MCF 10A (cell line): ENCODE data around the gene SEC14L2. TPM values are rescaled to one million over a fixed set of nuclear protein-coding genes. Genes with fewer than 3 reads are reported as not detected.

Experiments
- BruUV-seq: library from RNA; stranded (reverse); fragments of 400-500 nt; replicated peaks from 2 replicates; lab custom pipeline; 2021; lab: Mats Ljungman, UMichigan
- CTCF ChIA-PET: fragments of 300-600 bp; sonication (Branson Sonifier 250); formaldehyde crosslinking; extraction: SDS; loops from one replicate; lab custom pipeline; 2021; ENCODE audit warnings: antibody characterized with exemption, inconsistent platforms; lab: Yijun Ruan, JAX
- POLR2A ChIA-PET: fragments of 300-600, 350-650 bp; sonication (Branson Sonifier 250); formaldehyde crosslinking; extraction: SDS; loops from one replicate; lab custom pipeline; 2020; ENCODE audit warnings: antibody characterized with exemption, inconsistent platforms; lab: Yijun Ruan, JAX
- DNase-seq: peaks from one replicate; pipeline ENCODE4 v3.0.0-alpha.2; 2018; ENCODE audit not compliant: unreplicated experiment
- H3K27ac Mint-ChIP-seq: one replicate; pipeline ENCODE4 v1.8.0; 2022; ENCODE audit warnings: mild to moderate bottlenecking, low read depth, mixed read lengths; ENCODE audit not compliant: unreplicated experiment
- H3K27me3 Mint-ChIP-seq: one replicate; pipeline ENCODE4 v1.8.0; 2022; ENCODE audit warnings: mixed read lengths; ENCODE audit not compliant: insufficient read depth, unreplicated experiment
- H3K36me3 Mint-ChIP-seq: one replicate; pipeline ENCODE4 v1.8.0; 2022; ENCODE audit warnings: mild to moderate bottlenecking, moderate library complexity, mixed read lengths; ENCODE audit not compliant: insufficient read depth, unreplicated experiment
- H3K4me1 Mint-ChIP-seq: one replicate; pipeline ENCODE4 v1.8.0; 2022; ENCODE audit warnings: mixed read lengths; ENCODE audit not compliant: insufficient read depth, unreplicated experiment
- H3K4me3 Mint-ChIP-seq: one replicate; pipeline ENCODE4 v1.8.0; 2022; ENCODE audit warnings: mild to moderate bottlenecking, moderate library complexity, mixed read lengths; ENCODE audit not compliant: unreplicated experiment
- H3K9me3 Mint-ChIP-seq: one replicate; pipeline ENCODE4 v1.8.0; 2022; ENCODE audit warnings: mixed read lengths; ENCODE audit not compliant: unreplicated experiment
- CTCF ChIP-seq: fragments of 200-600 bp; IDR thresholded peaks from one replicate; pipeline ENCODE4 v1.8.0; 2022; ENCODE audit warnings: antibody characterized with exemption, mild to moderate bottlenecking; ENCODE audit not compliant: unreplicated experiment
- intact Hi-C: fragments of 100-400 bp; cut with micrococcal nuclease; formaldehyde crosslinking; loops from 2 replicates; pipeline ENCODE4 v1.14.1; 2022
- total RNA-seq: library from RNA; stranded (reverse); gene quantifications from 2 replicates; pipeline ENCODE4 v1.2.3, GENCODE V29; 2022

SEC14L2 gene
- total RNA-seq, 1 experiment from 2014 or later, result 29.1 TPM

GRCh38 chr22:30429887-30430286 is 33.1 kb downstream of the SEC14L2 start:
- H3K4me3 Mint-ChIP-seq, result no peak overlapping the region
- DNase-seq, result no peak
- H3K9me3 Mint-ChIP-seq, result no peaks in the 10 kb centered on the region
- CTCF ChIA-PET, result interaction anchor here (0.9 kb wide), 1 partner anchor 23 kb away, joined by 4 read pairs; no protein-coding TSS in a partner anchor
- H3K4me1 Mint-ChIP-seq, result peaks cover 13% of the 10 kb centered on the region
- TF ChIP-seq CTCF, result no peak
- no TSS peak for BruUV-seq
- H3K27ac Mint-ChIP-seq, result no peak overlapping the region
- H3K36me3 Mint-ChIP-seq, result peaks cover 12% of the 10 kb centered on the region
- no peaks in the 10 kb centered on the region for H3K27me3 Mint-ChIP-seq
- intact Hi-C loops, result loop anchor here (5.0 kb wide), 1 partner anchor 223 kb away; no protein-coding TSS in a partner anchor
- POLR2A ChIA-PET, result interaction anchor here (0.7 to 14.3 kb wide), 3 partner anchors 8 to 183 kb away, joined by 3 to 532 read pairs (median 3); partner anchors contain the start of genes RNF215 and SEC14L2

DNA sequence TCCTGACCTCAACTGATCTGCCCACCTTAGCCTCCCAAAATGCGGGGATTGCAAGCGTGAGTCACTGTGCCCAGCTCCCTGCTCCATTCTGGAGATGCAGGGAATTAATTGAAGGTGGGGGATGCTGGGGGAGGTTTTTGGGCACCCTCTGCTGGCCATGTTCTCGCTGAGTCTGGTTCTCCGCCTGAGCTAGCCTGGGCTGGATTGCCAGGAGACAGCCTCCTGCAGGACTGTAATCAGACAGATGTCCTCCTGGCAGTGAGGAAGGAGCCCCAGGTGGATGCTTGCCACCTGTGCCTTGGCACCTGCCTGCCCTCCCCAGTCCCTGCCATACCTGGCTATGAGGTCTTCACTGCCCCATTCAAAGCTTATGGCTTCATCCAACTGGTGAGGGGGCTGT is 34.1 kb downstream of the SEC14L2 start:
- peaks cover 5% of the 10 kb centered on the region for H3K36me3 Mint-ChIP-seq
- no peak overlapping the region for H3K4me3 Mint-ChIP-seq
- intact Hi-C loops, result no loop called here
- H3K9me3 Mint-ChIP-seq, result no peaks in the 10 kb centered on the region
- H3K27me3 Mint-ChIP-seq, result no peaks in the 10 kb centered on the region
- TF ChIP-seq CTCF, result no peak
- ChIA-PET POLR2A (no interaction called here), CTCF (interaction anchor here (0.8 to 1.2 kb wide), 5 partner anchors 13 to 794 kb away, joined by 3 to 4 read pairs (median 3); no protein-coding TSS in a partner anchor)
- no peak overlapping the region for H3K27ac Mint-ChIP-seq
- no TSS peak for BruUV-seq
- DNase-seq, result no peak
- peaks cover 12% of the 10 kb centered on the region for H3K4me1 Mint-ChIP-seq

GRCh38 chr22:30432096-30432495 is 35.3 kb downstream of the SEC14L2 start:
- Mint-ChIP-seq H3K27ac (no peak overlapping the region), H3K4me1 (peaks cover 5% of the 10 kb centered on the region), H3K4me3 (no peak overlapping the region), H3K9me3 (no peaks in the 10 kb centered on the region), H3K36me3 (no peaks in the 10 kb centered on the region), H3K27me3 (no peaks in the 10 kb centered on the region)
- BruUV-seq, result no TSS peak
- TF ChIP-seq CTCF, result no peak
- CTCF ChIA-PET, result interaction anchor here (0.7 kb wide), 1 partner anchor 27 kb away, joined by 4 read pairs; no protein-coding TSS in a partner anchor
- DNase-seq, result no peak
- POLR2A ChIA-PET, result no interaction called here
- intact Hi-C loops, result no loop called here

- TF ChIP-seq CTCF, result no peak
- Mint-ChIP-seq H3K36me3 (no peaks in the 10 kb centered on the region), H3K4me3 (no peak overlapping the region), H3K9me3 (no peaks in the 10 kb centered on the region), H3K27ac (no peak overlapping the region), H3K27me3 (no peaks in the 10 kb centered on the region), H3K4me1 (peaks cover 5% of the 10 kb centered on the region)
- ChIA-PET CTCF (no interaction called here), POLR2A (interaction anchor here (1.5 kb wide), 1 partner anchor 9 kb away, joined by 5 read pairs; no protein-coding TSS in a partner anchor)
- DNase-seq, result no peak
- intact Hi-C loops, result no loop called here
- no TSS peak for BruUV-seq
Measured at GRCh38 chr22:30432520-30432919, 35.7 kb downstream of the SEC14L2 start.
